GM18870 (cell line): ENCODE results near the gene ABHD1.
"Not testable (repeated sequence)": the region's sequence is repeated elsewhere in the genome, so short reads cannot be mapped to it uniquely, and the experiment has no call there.

Experiments used
- ATAC-seq: cut with Tn5 transposase; IDR thresholded peaks from one replicate; pipeline ENCODE4 v1.9.1; 2021; ENCODE audit warnings: moderate library complexity; ENCODE audit not compliant: unreplicated experiment

ABHD1 gene

DNA sequence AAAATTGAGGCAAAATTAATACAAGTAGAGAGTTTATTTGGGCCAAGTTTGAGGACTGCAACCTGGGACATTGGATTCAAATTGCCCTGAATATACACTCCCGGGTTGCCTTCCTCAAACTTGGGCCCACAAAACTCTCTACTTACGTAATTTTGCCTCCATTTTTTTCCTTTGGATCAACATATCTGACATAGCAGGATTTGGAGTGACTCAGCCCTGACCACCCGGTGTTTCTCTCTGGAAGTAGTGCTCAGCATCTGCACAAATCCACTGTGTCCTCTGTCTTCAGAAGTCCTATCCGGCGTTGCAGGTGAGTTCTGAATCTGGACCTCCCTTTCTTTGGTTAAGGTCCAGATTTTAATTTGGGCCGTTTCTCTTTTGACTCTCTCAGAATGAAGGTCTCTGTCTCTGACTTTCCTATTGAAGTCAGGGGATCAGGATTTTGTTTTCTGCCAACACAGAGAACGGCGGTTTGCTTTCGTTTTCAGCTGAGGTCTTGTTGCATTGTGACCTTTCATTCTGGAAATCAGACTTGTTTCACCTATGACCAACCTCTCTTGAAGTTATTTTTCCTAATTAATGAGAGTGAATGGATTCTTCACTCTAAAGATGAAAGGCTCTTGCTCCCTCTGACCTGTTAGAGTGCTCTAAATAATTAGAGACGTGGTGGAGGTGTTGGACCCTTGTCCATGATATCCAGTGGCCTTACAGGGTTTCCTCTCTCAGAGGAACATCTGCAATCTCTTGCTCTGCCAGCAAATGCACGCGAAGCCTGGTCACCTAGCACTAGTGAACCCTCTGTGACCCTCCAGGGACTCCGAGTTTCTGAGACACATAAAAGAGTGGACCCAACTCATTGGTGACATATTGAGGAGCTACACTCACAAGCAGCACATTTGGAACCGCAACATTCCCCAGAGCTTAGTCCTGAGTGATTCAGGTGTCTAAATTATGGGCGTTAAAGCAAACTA, 38.8 kb downstream of the ABHD1 start:
- no peak for ATAC-seq

DNA sequence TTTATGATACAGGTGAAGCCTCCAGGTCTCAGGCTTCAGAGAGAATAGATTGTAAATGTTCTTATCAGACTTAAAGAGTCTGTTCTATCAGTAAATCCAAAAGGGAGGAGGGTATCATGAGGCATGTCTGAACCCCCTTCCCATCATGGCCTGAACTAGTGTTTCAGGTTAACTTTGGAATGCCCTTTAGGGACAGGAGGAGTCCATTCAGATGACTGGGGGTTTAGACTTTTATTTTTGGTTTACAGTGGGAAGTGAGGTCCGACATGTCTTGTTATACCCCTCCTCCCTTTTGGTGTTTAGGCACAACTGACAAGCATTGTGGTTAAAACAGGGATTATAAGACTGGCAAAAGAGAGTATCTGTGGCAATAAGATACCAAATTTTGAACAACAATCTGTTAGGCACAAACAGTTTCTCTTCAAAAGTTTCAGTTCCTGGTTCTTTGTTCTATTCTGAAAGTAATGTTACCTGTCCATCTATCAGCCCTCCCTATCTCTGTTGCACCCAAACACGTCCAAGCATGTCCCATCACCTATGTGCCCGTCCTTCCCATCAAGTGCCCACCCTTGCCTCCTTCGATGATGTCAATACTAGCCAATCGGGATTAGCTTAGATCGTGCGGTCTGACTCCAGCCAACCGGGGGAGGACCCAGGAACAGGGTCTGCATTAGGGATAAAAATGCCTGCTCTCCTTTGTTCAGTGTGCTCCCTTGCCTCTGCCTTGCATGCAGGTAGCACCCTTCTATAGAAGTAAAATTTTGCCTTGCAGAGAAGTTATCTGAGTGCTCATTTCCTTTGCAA, 41.5 kb downstream of the ABHD1 start:
- ATAC-seq, result no peak

DNA sequence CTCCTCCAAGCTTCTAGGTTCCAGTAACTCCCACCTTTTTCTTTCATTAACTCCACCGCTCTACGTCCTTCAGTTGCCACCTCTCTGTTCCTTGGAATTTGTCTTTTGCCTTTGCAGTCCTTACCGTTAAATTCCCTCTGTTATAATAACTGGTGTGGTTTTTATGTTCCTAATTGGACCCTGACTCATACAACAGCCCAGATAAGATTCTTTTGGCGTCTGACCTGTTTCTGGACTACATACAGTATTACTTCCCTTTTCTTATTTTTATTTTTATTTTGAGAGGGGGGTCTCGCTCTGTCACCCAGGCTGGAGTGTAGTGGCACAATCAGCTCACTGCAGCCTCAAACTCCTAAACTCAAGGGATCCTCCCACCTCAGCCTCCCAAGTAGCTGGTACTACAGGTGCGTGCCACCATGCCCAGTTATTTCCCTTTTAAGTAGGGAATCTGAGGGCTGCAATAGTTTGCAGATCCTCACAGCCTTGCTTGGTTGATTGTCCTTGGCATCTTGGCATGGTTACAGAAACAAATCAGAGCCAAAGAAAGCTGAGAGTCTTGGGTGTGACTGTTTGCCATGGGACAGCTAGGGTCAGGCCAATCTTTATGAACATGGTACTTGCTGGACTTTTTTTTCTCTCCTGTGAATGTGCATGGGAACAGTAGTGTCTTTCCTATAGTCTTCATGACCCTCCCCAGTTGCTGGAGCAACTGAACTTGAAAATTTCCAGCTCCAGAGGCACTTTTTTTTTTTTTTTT, 47.1 kb downstream of the ABHD1 start:
- ATAC-seq, result no peak

DNA sequence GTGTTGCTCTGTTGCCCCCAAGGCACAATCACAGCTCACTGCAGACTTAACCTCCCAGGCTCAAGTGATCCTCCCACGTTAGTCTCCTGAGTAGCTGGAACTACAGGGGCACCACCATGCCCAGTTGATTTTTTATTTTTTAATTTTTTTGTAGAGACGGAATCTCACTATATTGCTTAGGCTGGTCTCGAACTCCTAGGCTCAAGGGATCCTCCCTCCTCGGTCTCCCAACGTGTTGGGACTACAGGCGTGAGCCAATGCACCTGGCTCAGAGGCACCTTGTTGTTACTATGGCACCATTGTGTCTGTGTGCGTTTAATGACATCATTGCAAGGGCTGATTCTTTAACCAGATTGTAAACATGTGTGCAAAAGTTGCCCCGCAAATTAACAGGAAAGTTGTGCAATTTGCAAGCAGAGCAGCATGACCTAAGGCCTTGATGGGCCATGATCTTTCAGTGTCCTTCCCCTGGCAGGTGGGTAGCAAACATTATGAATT, 47.8 kb downstream of the ABHD1 start:
- ATAC-seq, result no peak

DNA sequence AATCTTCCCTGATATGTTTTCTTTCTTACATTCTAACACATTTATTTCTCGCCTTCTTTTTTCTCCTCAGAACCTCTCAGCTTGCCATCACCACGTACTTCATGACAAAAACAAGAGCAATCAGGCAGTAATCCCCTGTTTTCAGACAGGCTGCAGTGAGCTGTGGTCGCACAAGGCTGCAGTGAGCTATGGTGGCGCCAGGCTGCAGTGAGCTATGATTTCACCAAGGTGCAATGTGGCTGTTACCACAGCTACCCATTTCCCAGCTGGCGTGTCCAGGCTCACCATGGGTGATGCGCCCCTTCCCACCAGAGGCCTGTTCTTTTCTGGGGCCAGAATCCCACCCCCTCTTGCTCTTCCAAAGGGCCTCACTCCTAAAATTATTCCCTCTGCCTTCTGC, 51.0 kb downstream of the ABHD1 start:
- ATAC-seq, result no peak

DNA sequence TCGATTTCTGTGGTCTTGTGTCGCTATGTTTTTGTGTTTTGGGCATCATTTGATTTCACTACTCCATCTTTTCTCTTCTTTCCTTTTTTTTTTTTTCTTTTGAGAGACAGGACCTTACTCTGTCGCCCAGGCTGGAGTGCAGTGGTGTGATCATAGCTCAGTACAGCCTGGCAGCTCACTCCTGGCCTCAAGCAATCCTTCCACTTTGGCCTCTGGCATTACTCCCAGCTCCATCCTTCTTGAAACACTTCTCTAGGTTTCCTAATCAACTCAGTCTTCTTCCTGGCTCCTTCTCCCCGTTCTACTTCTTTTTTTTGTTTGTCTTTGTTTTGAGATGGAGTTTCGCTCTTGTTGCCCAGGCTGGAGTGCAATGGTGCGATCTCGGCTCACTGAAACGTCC, 51.7 kb downstream of the ABHD1 start:
- ATAC-seq, result no peak

DNA sequence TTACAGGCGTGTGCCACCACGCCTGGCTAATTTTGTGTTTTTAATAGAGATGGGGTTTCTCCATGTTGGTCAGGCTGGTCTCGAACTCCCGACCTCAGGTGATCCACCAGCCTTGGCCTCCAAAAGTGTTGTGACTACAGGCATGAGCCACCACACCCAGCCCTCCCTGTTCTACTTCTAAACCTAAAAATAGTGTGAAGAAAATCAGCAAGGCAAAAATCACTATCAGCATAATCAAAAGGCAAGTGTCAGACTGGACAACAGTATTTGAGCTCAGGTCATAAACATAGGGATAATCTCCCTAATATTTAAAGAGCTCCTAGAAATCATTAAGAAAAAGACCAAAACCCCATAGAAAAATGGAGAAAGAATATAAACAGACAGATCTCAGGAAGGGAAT, 52.2 kb downstream of the ABHD1 start:
- not testable (repeated sequence) for ATAC-seq

DNA sequence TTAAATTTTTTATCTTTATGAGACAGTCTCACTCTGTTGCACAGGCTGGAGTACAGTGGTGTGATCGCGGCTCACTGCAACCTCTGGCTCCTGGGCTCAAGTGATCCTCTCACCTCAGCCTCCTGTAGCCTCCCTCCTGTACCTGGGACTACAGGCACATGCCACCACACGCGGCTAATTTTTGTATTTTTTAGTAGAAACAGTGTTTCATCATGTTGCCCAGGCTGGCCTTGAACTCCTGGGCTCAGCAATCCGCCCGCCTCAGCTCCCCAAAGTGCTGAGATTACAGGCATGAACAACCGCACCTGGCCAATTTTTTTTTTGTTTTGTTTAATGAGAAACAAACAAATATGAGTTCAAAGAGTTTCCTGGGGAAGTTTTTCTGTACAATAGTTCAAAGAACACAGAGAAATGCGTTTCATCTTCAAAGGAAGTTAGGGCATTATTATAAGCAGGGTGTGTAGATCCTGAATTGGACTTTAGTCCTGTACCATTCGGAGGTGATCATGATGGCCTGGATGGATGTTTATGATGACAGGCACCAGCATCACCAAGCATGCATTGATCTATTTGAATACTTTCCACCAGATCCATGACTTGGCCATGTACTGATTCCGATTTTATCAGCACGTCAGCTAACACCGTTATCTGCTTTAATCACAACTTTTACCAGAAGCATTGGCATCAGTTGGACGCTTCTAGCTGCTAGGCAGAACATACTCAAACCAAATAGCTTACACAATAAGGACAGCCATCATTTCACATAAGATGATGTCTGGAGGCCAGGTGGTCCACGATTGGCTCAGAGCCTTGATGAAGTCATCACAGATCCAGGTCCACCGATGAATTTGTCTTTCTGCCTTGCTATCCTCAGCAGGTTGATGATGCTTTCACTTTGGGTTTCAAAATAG, 54.1 kb downstream of the ABHD1 start:
- no peak for ATAC-seq

DNA sequence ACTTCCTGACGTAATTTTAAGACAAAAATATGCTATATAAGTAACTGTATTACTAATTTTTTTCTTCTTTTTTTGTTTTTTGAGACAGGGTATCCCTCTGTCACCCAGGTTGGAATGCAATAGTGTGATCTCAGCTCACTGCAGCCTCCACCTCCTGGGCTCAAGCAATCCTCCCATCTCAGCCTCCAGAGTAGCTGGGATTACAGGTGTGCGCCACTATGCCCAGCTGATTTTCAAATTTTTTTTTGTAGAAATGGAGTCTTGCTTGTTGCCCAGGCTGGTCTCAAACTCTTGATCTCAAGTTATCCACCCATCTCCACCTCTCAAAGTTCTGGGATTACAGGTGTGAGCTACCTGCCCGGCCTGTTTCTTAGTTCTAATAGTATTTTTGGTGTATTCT, 54.9 kb downstream of the ABHD1 start:
- ATAC-seq, result no peak

DNA sequence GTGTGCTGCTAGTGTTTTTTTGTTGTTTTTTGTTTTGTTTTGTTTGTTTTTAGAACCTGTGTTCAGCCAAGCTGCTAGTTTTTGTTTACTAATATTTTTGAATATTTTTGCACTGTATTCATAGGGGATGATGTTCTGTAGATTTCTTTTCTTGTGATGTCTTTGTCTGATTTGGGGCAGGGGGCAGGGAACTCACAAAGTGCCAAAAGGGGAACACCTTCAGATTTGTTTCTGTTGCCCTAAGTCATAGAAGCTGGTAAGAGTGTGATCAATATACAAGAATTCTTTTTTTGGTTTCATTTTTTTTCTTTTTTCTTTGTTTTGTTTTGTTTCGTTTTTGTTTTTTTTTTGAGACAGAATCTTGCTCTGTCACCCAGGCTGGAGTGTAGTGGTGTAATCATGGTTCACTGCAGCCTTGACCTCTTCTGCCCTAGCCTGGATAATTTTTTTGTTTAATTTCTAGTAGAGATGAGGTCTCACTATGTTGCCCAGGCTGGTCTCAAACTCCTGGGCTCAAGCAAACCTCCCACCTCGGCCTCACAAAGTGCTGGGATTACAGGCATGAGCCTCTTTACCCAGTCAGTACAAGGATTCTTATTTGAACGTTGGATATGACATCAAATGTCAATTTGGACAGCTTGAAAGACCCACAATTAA, 55.9 kb downstream of the ABHD1 start:
- no peak for ATAC-seq
